Lower lobe of right lung (tissue), 2 donors: ENCODE results near the gene GSTP1. TPM values are rescaled to one million over a fixed set of nuclear protein-coding genes. Genes with fewer than 3 reads are reported as not detected.
A peak's percentile ranks its signal among the peaks of the same experiment; 100 is the strongest.

Source experiments
- ATAC-seq, 2 donors: fragments of 200-7000 bp; cut with Tn5 transposase; one replicate each; pipeline ENCODE4 v1.9.1; 2020 to 2022; ENCODE audit warnings: mild to moderate bottlenecking in 2 of 2, moderate library complexity in 2 of 2
- DNase-seq: peaks from one replicate; pipeline ENCODE4 v3.0.0-alpha.2; 2020
- H3K27ac ChIP-seq: fragments of 200-600 bp; one replicate; pipeline ENCODE4 v1.8.0; 2022
- H3K27me3 ChIP-seq: fragments of 200-600 bp; one replicate; pipeline ENCODE4 v1.8.0; 2022; ENCODE audit warnings: low read depth
- H3K36me3 ChIP-seq: fragments of 200-600 bp; one replicate; pipeline ENCODE4 v1.8.0; 2022; ENCODE audit warnings: mild to moderate bottlenecking
- H3K4me1 ChIP-seq: fragments of 200-600 bp; one replicate; pipeline ENCODE4 v1.8.0; 2022
- H3K4me3 ChIP-seq: fragments of 200-600 bp; one replicate; pipeline ENCODE4 v1.8.0; 2022; ENCODE audit warnings: mild to moderate bottlenecking
- H3K9me3 ChIP-seq: fragments of 200-600 bp; one replicate; pipeline ENCODE4 v1.8.0; 2022
- CTCF ChIP-seq: fragments of 200-600 bp; IDR thresholded peaks from one replicate; pipeline ENCODE4 v1.8.0; 2022; ENCODE audit warnings: antibody characterized with exemption, mild to moderate bottlenecking
- intact Hi-C: fragments of 100-400 bp; cut with DNase I; formaldehyde crosslinking; loops from one replicate; pipeline ENCODE4 v1.11.0; 2022
- long read RNA-seq: library from polyadenylated mRNA; unstranded; transcript quantifications from one replicate; pipeline ENCODE4 v2.0.0, GENCODE V29; 2021
- total RNA-seq: library from RNA; stranded (reverse); fragmentation: NEBNext Ultra II Directional; extraction: Animal tissue kit (Norgen Biotek cat#: 25700); gene quantifications from one replicate; pipeline ENCODE4 v1.2.1, GENCODE V29; 2021
- donor health status: DM: no; HTN: yes; CAD: no; lungs with severe emphysema.

The GSTP1 gene
- total RNA-seq = 677 TPM
- long read RNA-seq, transcript GSTP1-203 (3 exons, 736 nt) = minor isoform, 8 of 568 reads
- long read RNA-seq, transcript GSTP1-202 (7 exons, 961 nt) = major isoform, 468 of 568 reads
- long read RNA-seq, partial matches to known transcripts = 70 of 568 reads
- long read RNA-seq, other reads (novel, unspliced or antisense) = 22 of 568 reads

GRCh38 chr11:67583247-67584204 is at the start of gene GSTP1:
Gene GSTP1 (plus strand): TSS chr11:67583812. CDS start chr11:67583844, 32 bp downstream.
- Histone ChIP-seq H3K4me3 (peak within 1 kb of the TSS; percentile 76), H3K4me1 (peaks cover 36% of the 10 kb centered on the region), H3K27ac (peak within 1 kb of the TSS; percentile 97), H3K27me3 (no peaks in the 10 kb centered on the region), H3K9me3 (no peaks in the 10 kb centered on the region), H3K36me3 (peaks cover 37% of the 10 kb centered on the region)
- ATAC-seq = peak; percentile 95
- DNase-seq = peak; percentile 95
- TF ChIP-seq CTCF = peak; percentile 87
- intact Hi-C loops = no loop called here

GRCh38 chr11:67534070-67534679 is 49.4 kb upstream of the GSTP1 start:
- no peak for TF ChIP-seq CTCF
- no peak overlapping the region for H3K27ac ChIP-seq
- no peaks in the 10 kb centered on the region for H3K36me3 ChIP-seq
- ATAC-seq (no peak), DNase-seq (no peak)
- peaks cover 3% of the 10 kb centered on the region for H3K9me3 ChIP-seq
- no peaks in the 10 kb centered on the region for H3K4me1 ChIP-seq
- intact Hi-C loops = no loop called here
- H3K4me3 ChIP-seq = no peak overlapping the region
- H3K27me3 ChIP-seq = no peaks in the 10 kb centered on the region

DNA sequence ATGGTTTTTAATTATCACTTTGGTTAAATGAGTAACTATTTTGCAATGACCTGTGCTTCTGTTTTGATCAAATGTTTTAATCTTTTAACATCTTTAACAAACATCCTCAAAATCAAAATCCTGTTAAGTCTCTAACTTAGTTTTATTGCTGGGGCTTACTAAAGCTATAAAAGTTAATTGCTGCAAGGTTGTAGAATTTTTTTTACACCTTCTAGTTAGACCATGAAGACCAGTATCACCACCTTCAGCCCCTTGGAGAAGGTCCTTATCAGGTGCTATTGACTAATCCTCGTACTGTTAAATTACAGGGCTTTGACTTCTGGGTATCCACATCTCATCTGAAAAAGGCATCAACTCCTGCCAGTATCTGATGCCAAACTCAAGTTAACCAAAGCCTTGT is 48.1 kb upstream of the GSTP1 start:
- H3K4me1 ChIP-seq = no peaks in the 10 kb centered on the region
- DNase-seq (no peak), ATAC-seq (no peak)
- no peaks in the 10 kb centered on the region for H3K27me3 ChIP-seq
- peaks cover 3% of the 10 kb centered on the region for H3K9me3 ChIP-seq
- intact Hi-C loops = no loop called here
- H3K36me3 ChIP-seq = no peaks in the 10 kb centered on the region
- H3K27ac ChIP-seq = no peak overlapping the region
- no peak overlapping the region for H3K4me3 ChIP-seq
- no peak for TF ChIP-seq CTCF

DNA sequence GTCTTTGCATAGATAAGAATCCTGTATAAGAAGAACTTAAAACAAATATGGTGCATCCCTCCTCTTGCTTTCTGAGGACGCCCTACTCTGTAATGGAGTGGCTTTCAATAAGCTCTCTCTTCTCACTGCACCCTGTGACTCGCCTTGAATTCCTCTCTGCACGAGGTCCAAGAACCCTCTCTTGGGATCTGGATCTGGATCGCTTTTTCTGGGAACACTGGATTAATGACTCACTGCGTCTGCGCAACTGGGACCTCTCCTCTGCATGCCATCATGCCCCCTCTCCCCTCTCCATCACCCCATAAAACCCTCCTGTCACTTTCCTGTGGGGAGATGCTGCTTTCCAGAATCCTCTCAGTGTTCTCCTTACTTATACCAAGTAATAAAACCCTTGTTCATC is 45.3 kb upstream of the GSTP1 start:
- no peaks in the 10 kb centered on the region for H3K4me1 ChIP-seq
- TF ChIP-seq CTCF = no peak
- H3K4me3 ChIP-seq = no peak overlapping the region
- DNase-seq (no peak), ATAC-seq (no peak)
- H3K9me3 ChIP-seq = peaks cover 3% of the 10 kb centered on the region
- H3K27ac ChIP-seq = no peak overlapping the region
- intact Hi-C loops = no loop called here
- no peaks in the 10 kb centered on the region for H3K27me3 ChIP-seq
- no peaks in the 10 kb centered on the region for H3K36me3 ChIP-seq

DNA sequence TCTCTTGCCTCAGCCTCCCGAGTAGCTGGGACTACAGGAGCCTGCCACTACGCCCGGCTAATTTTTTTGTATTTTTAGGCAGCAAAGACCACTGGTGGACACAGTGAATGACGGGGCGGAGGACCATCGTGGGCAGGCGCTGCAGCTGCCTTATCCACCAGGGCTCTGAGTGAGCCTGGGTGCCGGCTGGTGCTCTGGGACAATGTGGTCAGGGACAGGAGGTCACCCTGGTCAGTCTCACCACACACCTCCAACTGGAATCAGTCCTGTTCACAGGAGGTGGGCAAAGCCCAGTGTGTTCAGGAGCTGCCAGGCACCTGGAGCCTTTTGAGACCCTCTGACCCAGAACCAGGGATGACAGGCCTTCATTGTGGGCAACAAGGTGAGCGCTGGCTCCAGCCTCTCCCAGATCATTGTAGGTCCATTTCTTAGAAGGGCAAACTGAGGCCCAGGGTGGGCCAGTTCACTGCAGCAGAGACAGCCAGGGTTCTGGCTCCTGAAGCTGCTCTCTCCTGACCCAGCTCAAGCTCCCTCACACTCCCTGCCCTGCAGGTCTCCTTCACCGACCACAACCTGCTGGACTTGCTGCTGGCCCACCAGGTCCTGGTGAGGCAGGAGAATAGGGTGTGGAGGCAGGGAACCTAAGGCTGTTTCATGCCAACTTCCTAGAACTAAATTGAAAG is 44.6 kb upstream of the GSTP1 start:
- intact Hi-C loops = no loop called here
- no peaks in the 10 kb centered on the region for H3K27me3 ChIP-seq
- no peaks in the 10 kb centered on the region for H3K9me3 ChIP-seq
- ATAC-seq (peak in 1 of 2 donors; percentile 10), DNase-seq (no peak)
- no peak for TF ChIP-seq CTCF
- H3K27ac ChIP-seq = no peak overlapping the region
- H3K4me3 ChIP-seq = no peak overlapping the region
- H3K4me1 ChIP-seq = no peaks in the 10 kb centered on the region
- H3K36me3 ChIP-seq = no peaks in the 10 kb centered on the region
